ENCODE data around the gene OTUD7B.
A peak's percentile ranks its signal among the peaks of the same experiment; 100 is the strongest.

OTUD7B gene

DNA sequence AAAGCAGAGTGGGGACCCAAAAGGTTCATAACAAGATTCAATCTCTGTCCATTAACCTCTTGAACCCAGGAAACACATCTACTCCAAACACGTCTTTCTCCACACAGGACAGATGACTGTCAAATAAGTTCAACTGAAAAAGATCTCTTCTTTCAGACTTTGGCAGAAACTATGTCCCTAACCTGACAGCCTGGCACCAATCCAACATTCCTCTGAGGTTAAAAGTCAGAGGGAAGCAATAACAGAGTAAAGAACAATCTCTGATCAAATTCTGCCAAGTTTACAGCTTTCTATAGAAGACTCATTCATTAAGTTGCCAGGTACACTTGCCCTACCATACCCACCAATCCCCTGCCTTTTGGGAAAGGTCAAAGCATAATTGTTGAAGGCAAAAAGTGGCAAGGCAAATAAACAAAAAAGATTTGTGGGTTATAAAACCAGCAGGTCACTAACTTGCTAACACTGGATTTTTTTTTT, 31.9 kb downstream of the OTUD7B start:
- Histone ChIP-seq H3K36me3 (replicated peaks) (peaks cover 9% of the 10 kb centered on the region), H3K4me3 (ENCODE audit: low read depth, low read length) (no peak overlapping the region), H3K27ac (no peak overlapping the region), H3K27me3 (replicated peaks) (no peaks in the 10 kb centered on the region)
- in situ Hi-C loops (cut with HindIII; ENCODE audit: low pct_ligation_motif_present, low sequenced_read_pairs) = no loop called here
- peak; percentile 14 for DNase-seq
- TF ChIP-seq, protein P1, sequence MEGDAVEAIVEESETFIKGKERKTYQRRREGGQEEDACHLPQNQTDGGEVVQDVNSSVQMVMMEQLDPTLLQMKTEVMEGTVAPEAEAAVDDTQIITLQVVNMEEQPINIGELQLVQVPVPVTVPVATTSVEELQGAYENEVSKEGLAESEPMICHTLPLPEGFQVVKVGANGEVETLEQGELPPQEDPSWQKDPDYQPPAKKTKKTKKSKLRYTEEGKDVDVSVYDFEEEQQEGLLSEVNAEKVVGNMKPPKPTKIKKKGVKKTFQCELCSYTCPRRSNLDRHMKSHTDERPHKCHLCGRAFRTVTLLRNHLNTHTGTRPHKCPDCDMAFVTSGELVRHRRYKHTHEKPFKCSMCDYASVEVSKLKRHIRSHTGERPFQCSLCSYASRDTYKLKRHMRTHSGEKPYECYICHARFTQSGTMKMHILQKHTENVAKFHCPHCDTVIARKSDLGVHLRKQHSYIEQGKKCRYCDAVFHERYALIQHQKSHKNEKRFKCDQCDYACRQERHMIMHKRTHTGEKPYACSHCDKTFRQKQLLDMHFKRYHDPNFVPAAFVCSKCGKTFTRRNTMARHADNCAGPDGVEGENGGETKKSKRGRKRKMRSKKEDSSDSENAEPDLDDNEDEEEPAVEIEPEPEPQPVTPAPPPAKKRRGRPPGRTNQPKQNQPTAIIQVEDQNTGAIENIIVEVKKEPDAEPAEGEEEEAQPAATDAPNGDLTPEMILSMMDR (IDR thresholded peaks at IDR 0.05; ENCODE audit: low read depth, low read length, missing control alignments) = no peak

DNA sequence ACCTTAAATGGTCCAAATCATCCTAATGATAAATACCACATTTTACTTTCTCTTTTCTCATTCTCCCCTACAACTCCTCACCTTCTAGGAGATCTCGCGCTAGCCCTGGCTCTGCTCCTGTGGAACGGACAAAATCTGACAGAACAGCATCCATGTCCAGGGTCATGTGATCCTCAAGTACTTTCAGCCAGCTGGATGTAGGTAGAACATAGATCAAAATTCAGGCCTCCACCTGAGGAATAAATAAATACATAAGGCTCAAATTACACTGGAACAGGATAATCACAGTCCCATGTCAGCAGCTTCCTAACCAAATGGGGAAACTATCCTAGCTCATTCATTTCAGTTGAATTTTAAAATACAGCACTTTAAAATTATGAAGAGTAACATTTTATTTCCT, 33.2 kb downstream of the OTUD7B start:
- H3K4me3 ChIP-seq (ENCODE audit: low read depth, low read length) = no peak overlapping the region
- H3K27me3 ChIP-seq (replicated peaks) = no peaks in the 10 kb centered on the region
- peaks cover 20% of the 10 kb centered on the region for H3K36me3 ChIP-seq (replicated peaks)
- no peak for DNase-seq
- H3K27ac ChIP-seq = no peak overlapping the region
- in situ Hi-C loops (cut with HindIII; ENCODE audit: low pct_ligation_motif_present, low sequenced_read_pairs) = no loop called here
- TF ChIP-seq, protein P1 (IDR thresholded peaks at IDR 0.05; ENCODE audit: low read depth, low read length, missing control alignments) = no peak

DNA sequence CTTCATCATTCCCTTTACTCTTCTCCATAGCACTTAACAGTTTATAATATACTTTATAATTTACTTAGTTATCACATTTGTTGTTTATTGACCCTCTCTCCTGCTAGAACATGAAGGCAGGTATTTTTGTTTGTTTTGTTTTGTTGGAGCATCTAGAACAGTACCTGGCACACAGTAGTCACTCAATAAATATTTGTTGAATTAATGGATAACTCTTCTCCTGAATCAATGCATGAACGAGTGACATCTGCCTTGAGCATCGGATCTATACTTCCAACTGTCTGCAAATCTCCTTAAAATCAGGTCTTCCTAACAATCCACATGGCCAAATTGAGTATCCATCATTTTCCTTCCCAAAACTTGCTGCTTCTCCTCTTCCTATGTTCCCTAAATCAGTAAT, 38.0 kb downstream of the OTUD7B start:
- TF ChIP-seq, protein P1 (IDR thresholded peaks at IDR 0.05; ENCODE audit: low read depth, low read length, missing control alignments) = no peak
- in situ Hi-C loops (cut with HindIII; ENCODE audit: low pct_ligation_motif_present, low sequenced_read_pairs) = no loop called here
- Histone ChIP-seq H3K27ac (no peak overlapping the region), H3K4me3 (ENCODE audit: low read depth, low read length) (no peak overlapping the region), H3K27me3 (replicated peaks) (no peaks in the 10 kb centered on the region), H3K36me3 (replicated peaks) (peaks cover 39% of the 10 kb centered on the region)
- DNase-seq = no peak

DNA sequence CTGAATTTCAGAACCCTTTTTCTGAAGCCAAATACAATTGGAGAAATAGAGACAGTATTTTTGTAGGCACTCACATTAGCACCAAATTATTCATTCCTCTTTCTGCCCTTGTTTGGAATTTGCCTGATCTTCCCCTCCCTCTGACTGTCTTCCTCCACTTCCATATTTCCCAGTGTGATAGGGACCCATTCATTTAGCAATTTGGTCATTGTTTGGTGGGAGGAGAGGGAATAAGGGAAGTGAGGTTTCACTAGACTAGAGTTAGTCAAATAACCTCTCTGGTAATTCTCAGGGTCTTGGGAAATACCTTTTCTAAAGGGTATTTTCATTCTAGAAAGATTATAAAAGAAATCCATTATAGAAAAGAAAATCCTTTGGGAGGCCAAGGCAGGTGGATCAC, 42.9 kb downstream of the OTUD7B start:
- in situ Hi-C loops (cut with HindIII; ENCODE audit: low pct_ligation_motif_present, low sequenced_read_pairs) = no loop called here
- TF ChIP-seq, protein P1 (IDR thresholded peaks at IDR 0.05; ENCODE audit: low read depth, low read length, missing control alignments) = no peak
- Histone ChIP-seq H3K27me3 (replicated peaks) (no peaks in the 10 kb centered on the region), H3K36me3 (replicated peaks) (peaks cover 55% of the 10 kb centered on the region), H3K4me3 (ENCODE audit: low read depth, low read length) (no peak overlapping the region), H3K27ac (no peak overlapping the region)
- DNase-seq = no peak

DNA sequence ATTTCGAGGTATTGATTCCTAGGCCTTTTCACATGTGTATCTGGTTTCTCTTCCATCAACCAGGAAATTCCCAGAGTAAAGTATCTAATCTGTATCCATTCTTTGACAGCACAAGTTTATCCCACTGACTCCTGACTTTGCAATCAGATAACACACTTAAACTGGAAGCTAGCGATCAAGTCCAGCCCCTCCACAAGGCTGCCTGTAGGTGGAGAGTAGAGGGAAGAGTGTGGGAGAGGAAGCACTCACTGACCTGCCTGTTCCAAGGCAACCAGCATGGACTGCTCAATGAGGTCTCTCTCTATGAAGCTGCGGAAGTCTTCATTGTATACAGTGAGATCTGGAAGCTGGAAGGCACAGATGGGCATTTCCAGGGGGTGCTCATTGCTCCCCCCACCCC, 43.5 kb downstream of the OTUD7B start:
- Histone ChIP-seq H3K27me3 (replicated peaks) (no peaks in the 10 kb centered on the region), H3K27ac (no peak overlapping the region), H3K4me3 (ENCODE audit: low read depth, low read length) (no peak overlapping the region), H3K36me3 (replicated peaks) (peaks cover 51% of the 10 kb centered on the region)
- TF ChIP-seq, protein P1 (IDR thresholded peaks at IDR 0.05; ENCODE audit: low read depth, low read length, missing control alignments) = no peak
- DNase-seq = no peak
- in situ Hi-C loops (cut with HindIII; ENCODE audit: low pct_ligation_motif_present, low sequenced_read_pairs) = no loop called here

DNA sequence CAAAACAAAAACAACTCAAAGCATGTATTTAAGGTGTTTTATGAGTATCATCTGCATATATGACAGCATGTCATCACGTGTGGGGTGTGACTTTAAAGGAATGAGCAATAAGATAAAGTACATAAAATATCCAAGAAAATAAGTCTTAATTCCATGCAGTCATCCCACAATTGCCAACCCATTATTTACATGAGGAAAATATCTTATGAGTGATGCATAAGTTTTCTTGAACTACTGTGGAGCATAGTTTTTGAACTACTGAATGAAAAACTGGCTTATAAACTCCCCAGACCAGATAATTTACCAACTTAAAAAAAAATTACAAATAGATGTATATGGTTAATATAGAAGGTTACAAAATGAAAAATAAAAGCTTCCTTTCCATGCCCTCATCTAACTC, 44.1 kb downstream of the OTUD7B start:
- no peaks in the 10 kb centered on the region for H3K27me3 ChIP-seq (replicated peaks)
- H3K27ac ChIP-seq = no peak overlapping the region
- no peak for DNase-seq
- in situ Hi-C loops (cut with HindIII; ENCODE audit: low pct_ligation_motif_present, low sequenced_read_pairs) = no loop called here
- TF ChIP-seq, protein P1 (IDR thresholded peaks at IDR 0.05; ENCODE audit: low read depth, low read length, missing control alignments) = no peak
- no peak overlapping the region for H3K4me3 ChIP-seq (ENCODE audit: low read depth, low read length)
- H3K36me3 ChIP-seq (replicated peaks) = peaks cover 52% of the 10 kb centered on the region
